ENCODE data around the gene ME3. TPM values are rescaled to one million over a fixed set of nuclear protein-coding genes. Genes with fewer than 3 reads are reported as not detected.
A peak's percentile ranks its signal among the peaks of the same experiment; 100 is the strongest.

Gene ME3
- total RNA-seq, 1 experiment from 2014 or later, result 35.3 TPM

DNA sequence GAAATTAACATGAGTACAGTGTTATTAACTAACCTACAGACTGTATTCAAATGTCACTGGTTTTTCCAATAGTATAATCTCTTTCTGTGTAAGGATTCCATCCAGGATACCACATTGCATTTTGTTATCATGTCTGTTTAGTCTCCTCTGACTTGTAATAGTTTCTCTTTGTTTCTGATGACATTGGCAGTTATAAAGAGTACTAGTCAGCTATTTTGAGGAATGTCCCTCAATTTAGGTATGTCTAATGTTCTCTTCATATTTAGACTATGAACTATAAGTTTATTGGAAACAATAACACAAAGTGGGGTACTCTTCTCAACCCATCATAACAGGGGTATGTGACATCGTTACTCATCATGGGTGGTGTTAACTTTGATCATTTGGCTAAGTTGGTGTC is 20.3 kb upstream of the ME3 start:
- H3K4me1 ChIP-seq (ENCODE audit: control insufficient read depth, insufficient read depth, low read length), result peaks cover 43% of the 10 kb centered on the region
- no TSS peak for BruUV-seq (replicated peaks)
- in situ Hi-C loops (cut with HindIII; ENCODE audit: low pct_unique_long_range_greater_than_20kb, low sequenced_read_pairs), result no loop called here
- intact Hi-C loops (cut with micrococcal nuclease; ENCODE audit: unreplicated experiment), result no loop called here
- peak overlapping the region; percentile 13 for H3K27ac ChIP-seq (ENCODE audit: low read length)
- ATAC-seq, result no peak
- H3K4me3 ChIP-seq (ENCODE audit: low read depth in 2 of 2, low read length in 2 of 2), result no peak overlapping the region
- CTCF ChIA-PET, result no interaction called here
- POLR2A ChIA-PET, result interaction anchor here (0.6 kb wide), 1 partner anchor 164 kb away, joined by 8 read pairs; no protein-coding TSS in a partner anchor
- no peaks in the 10 kb centered on the region for H3K27me3 ChIP-seq (ENCODE audit: control insufficient read depth, insufficient read depth, low read length)
- no peaks in the 10 kb centered on the region for H3K36me3 ChIP-seq (ENCODE audit: control insufficient read depth, insufficient read depth, low read length)
- TF ChIP-seq SIN3A (IDR thresholded peaks at IDR 0.05; ENCODE audit: borderline replicate concordance, insufficient read depth, low read depth, low read length), result no peak
- TF ChIP-seq, protein P1, sequence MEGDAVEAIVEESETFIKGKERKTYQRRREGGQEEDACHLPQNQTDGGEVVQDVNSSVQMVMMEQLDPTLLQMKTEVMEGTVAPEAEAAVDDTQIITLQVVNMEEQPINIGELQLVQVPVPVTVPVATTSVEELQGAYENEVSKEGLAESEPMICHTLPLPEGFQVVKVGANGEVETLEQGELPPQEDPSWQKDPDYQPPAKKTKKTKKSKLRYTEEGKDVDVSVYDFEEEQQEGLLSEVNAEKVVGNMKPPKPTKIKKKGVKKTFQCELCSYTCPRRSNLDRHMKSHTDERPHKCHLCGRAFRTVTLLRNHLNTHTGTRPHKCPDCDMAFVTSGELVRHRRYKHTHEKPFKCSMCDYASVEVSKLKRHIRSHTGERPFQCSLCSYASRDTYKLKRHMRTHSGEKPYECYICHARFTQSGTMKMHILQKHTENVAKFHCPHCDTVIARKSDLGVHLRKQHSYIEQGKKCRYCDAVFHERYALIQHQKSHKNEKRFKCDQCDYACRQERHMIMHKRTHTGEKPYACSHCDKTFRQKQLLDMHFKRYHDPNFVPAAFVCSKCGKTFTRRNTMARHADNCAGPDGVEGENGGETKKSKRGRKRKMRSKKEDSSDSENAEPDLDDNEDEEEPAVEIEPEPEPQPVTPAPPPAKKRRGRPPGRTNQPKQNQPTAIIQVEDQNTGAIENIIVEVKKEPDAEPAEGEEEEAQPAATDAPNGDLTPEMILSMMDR (IDR thresholded peaks at IDR 0.05), result no peak
- no peak for TF ChIP-seq POLR2AphosphoS5 (IDR thresholded peaks at IDR 0.05; ENCODE audit: low read depth, low read length)
- TF ChIP-seq TCF7L2 (IDR thresholded peaks at IDR 0.05; ENCODE audit: low read depth, low read length), result no peak
- TF ChIP-seq, protein P2, sequence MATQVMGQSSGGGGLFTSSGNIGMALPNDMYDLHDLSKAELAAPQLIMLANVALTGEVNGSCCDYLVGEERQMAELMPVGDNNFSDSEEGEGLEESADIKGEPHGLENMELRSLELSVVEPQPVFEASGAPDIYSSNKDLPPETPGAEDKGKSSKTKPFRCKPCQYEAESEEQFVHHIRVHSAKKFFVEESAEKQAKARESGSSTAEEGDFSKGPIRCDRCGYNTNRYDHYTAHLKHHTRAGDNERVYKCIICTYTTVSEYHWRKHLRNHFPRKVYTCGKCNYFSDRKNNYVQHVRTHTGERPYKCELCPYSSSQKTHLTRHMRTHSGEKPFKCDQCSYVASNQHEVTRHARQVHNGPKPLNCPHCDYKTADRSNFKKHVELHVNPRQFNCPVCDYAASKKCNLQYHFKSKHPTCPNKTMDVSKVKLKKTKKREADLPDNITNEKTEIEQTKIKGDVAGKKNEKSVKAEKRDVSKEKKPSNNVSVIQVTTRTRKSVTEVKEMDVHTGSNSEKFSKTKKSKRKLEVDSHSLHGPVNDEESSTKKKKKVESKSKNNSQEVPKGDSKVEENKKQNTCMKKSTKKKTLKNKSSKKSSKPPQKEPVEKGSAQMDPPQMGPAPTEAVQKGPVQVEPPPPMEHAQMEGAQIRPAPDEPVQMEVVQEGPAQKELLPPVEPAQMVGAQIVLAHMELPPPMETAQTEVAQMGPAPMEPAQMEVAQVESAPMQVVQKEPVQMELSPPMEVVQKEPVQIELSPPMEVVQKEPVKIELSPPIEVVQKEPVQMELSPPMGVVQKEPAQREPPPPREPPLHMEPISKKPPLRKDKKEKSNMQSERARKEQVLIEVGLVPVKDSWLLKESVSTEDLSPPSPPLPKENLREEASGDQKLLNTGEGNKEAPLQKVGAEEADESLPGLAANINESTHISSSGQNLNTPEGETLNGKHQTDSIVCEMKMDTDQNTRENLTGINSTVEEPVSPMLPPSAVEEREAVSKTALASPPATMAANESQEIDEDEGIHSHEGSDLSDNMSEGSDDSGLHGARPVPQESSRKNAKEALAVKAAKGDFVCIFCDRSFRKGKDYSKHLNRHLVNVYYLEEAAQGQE (IDR thresholded peaks at IDR 0.05; ENCODE audit: insufficient read depth in 1 of 2, low read depth in 2 of 2, low read length in 1 of 2), result no peak
- peaks cover 4% of the 10 kb centered on the region; the same call in 1 of the 2 replicates for H3K9me3 ChIP-seq (ENCODE audit: control insufficient read depth, insufficient read depth, low read depth, low read length)
- no peak for DNase-seq (ENCODE audit: low read depth, low spot score)

- H3K27me3 ChIP-seq (ENCODE audit: control insufficient read depth, insufficient read depth, low read length), result no peaks in the 10 kb centered on the region
- no peak for TF ChIP-seq POLR2AphosphoS5 (IDR thresholded peaks at IDR 0.05; ENCODE audit: low read depth, low read length)
- TF ChIP-seq, protein P2 (IDR thresholded peaks at IDR 0.05; ENCODE audit: insufficient read depth in 1 of 2, low read depth in 2 of 2, low read length in 1 of 2), result no peak
- no peak for TF ChIP-seq TCF7L2 (IDR thresholded peaks at IDR 0.05; ENCODE audit: low read depth, low read length)
- TF ChIP-seq, protein P1 (IDR thresholded peaks at IDR 0.05), result no peak
- no peak for TF ChIP-seq SIN3A (IDR thresholded peaks at IDR 0.05; ENCODE audit: borderline replicate concordance, insufficient read depth, low read depth, low read length)
- ATAC-seq (no peak), DNase-seq (ENCODE audit: low read depth, low spot score) (no peak)
- in situ Hi-C loops (cut with HindIII; ENCODE audit: low pct_unique_long_range_greater_than_20kb, low sequenced_read_pairs), result no loop called here
- H3K9me3 ChIP-seq (ENCODE audit: control insufficient read depth, insufficient read depth, low read depth, low read length), result peaks cover 4% of the 10 kb centered on the region; the same call in 1 of the 2 replicates
- intact Hi-C loops (cut with micrococcal nuclease; ENCODE audit: unreplicated experiment), result no loop called here
- ChIA-PET POLR2A (interaction anchor here (0.6 kb wide), 1 partner anchor 164 kb away, joined by 8 read pairs; no protein-coding TSS in a partner anchor), CTCF (no interaction called here)
- peak overlapping the region; percentile 53; the same call in 1 of the 2 replicates for H3K27ac ChIP-seq (ENCODE audit: low read length)
- H3K36me3 ChIP-seq (ENCODE audit: control insufficient read depth, insufficient read depth, low read length), result no peaks in the 10 kb centered on the region
- no TSS peak for BruUV-seq (replicated peaks)
- peaks cover 42% of the 10 kb centered on the region for H3K4me1 ChIP-seq (ENCODE audit: control insufficient read depth, insufficient read depth, low read length)
- no peak overlapping the region for H3K4me3 ChIP-seq (ENCODE audit: low read depth in 2 of 2, low read length in 2 of 2)
Observed at GRCh38 chr11:86692317-86692716, 19.9 kb upstream of the ME3 start.
